H1 (cell line): ENCODE results near the gene ARMC12. TPM values are rescaled to one million over a fixed set of nuclear protein-coding genes. Genes with fewer than 3 reads are reported as not detected.

Experiments used
- CTCF ChIA-PET: fragments of 300-600 bp; sonication (Branson Sonifier 250); formaldehyde crosslinking; loops from one replicate; lab custom pipeline; 2021; ENCODE audit not compliant: partially characterized antibody; lab: Charles Lee
- POLR2A ChIA-PET: fragments of 300-600 bp; sonication (Branson Sonifier 250); formaldehyde crosslinking; loops from one replicate; lab custom pipeline; 2021; ENCODE audit warnings: inconsistent platforms; ENCODE audit not compliant: partially characterized antibody; lab: Charles Lee
- DNase-seq, 2 experiments: peaks; one replicate each; pipeline versions ENCODE4 v3.0.0 to v3.0.0-alpha.2; 2010 to 2022; ENCODE audit warnings: low spot score in 2 of 2, low read depth in 1 of 2, mixed read lengths in 1 of 2
- FAIRE-seq: peaks from 2 replicates; lab custom pipeline; 2011; peaks lifted over from hg19 to GRCh38; lab: Jason Lieb, UNC
- H2AFZ ChIP-seq: 2 replicates; pipeline ENCODE4 v1.8.1; 2012; ENCODE audit warnings: low read length, inconsistent platforms
- H2AK5ac ChIP-seq: 2 replicates; pipeline ENCODE4 v1.6.1; 2013; ENCODE audit warnings: low read depth, low read length
- H2BK120ac ChIP-seq: replicated peaks from 2 replicates; pipeline ENCODE3; 2013; ENCODE audit warnings: low read depth, low read length, inconsistent platforms
- H2BK12ac ChIP-seq: 2 replicates; pipeline ENCODE4 v1.6.1; 2013; ENCODE audit warnings: low read depth, low read length
- H2BK15ac ChIP-seq: 2 replicates; pipeline ENCODE4 v1.6.1; 2013; ENCODE audit warnings: low read length
- H2BK20ac ChIP-seq: 2 replicates; pipeline ENCODE4 v1.6.1; 2013; ENCODE audit warnings: low read length
- H2BK5ac ChIP-seq: 2 replicates; pipeline ENCODE4 v1.6.1; 2013; ENCODE audit warnings: low read depth, low read length
- H3K14ac ChIP-seq: 2 replicates; pipeline ENCODE4 v1.6.1; 2013; ENCODE audit warnings: inconsistent platforms; ENCODE audit not compliant: insufficient read length
- H3K18ac ChIP-seq: 2 replicates; pipeline ENCODE4 v1.6.1; 2013; ENCODE audit warnings: low read length; ENCODE audit errors: extremely low read depth
- H3K23ac ChIP-seq: 2 replicates; pipeline ENCODE4 v1.6.1; 2013; ENCODE audit warnings: inconsistent platforms; ENCODE audit not compliant: insufficient read length
- H3K23me2 ChIP-seq: 2 replicates; pipeline ENCODE4 v1.6.1; 2013; ENCODE audit warnings: low read depth, low read length
- H3K27ac ChIP-seq: 2 replicates; pipeline ENCODE4 v1.6.1; 2011; ENCODE audit warnings: low read depth, low read length, inconsistent platforms
- H3K27me3 ChIP-seq, 4 experiments: replicated peaks in 1 of 4; 1 replicate in 1 of 4; 2 replicates in 3 of 4; pipeline versions ENCODE4 v1.6.1 to v1.8.1; 2011 to 2013; ENCODE audit warnings: low read length in 3 of 4, mild to moderate bottlenecking in 3 of 4, inconsistent platforms in 2 of 4, mixed read lengths in 2 of 4, moderate library complexity in 1 of 4; ENCODE audit not compliant: control insufficient read depth in 3 of 4, insufficient read depth in 3 of 4; ENCODE audit errors: extremely low read depth in 1 of 4
- H3K36me3 ChIP-seq, 4 experiments: 2 replicates each; pipeline versions ENCODE4 v1.6.1 to v1.8.1; 2011 to 2013; ENCODE audit warnings: mild to moderate bottlenecking in 4 of 4, low read length in 3 of 4, moderate library complexity in 2 of 4, control low read depth in 1 of 4, inconsistent platforms in 1 of 4; ENCODE audit not compliant: insufficient read depth in 4 of 4, control insufficient read depth in 2 of 4
- H3K4ac ChIP-seq: replicated peaks from 2 replicates; pipeline ENCODE3; 2013; ENCODE audit warnings: low read length, low read depth, mixed read lengths, inconsistent platforms; ENCODE audit not compliant: insufficient read length
- H3K4me1 ChIP-seq, 4 experiments: replicated peaks in 1 of 4; 1 replicate in 1 of 4; 2 replicates in 3 of 4; pipeline versions ENCODE4 v1.6.1 to v1.8.1; 2011 to 2013; ENCODE audit warnings: low read length in 3 of 4, inconsistent platforms in 2 of 4, mixed read lengths in 1 of 4; ENCODE audit not compliant: insufficient read depth in 4 of 4, control insufficient read depth in 3 of 4
- H3K4me2 ChIP-seq, 2 experiments: 2 replicates each; pipeline versions ENCODE4 v1.6.1 to v1.8.1; 2011 to 2013; ENCODE audit warnings: low read depth in 2 of 2, low read length in 2 of 2, control low read depth in 1 of 2, inconsistent platforms in 1 of 2, mild to moderate bottlenecking in 1 of 2; ENCODE audit not compliant: insufficient read depth in 1 of 2
- H3K4me3 ChIP-seq, 4 experiments: fragments of 200-600, 300-600 bp in 1 of 4; sonication (generic), shearing (Covaris generic), sonication (Bioruptor Twin) in 1 of 4; 2 replicates each; pipeline versions ENCODE4 v1.5.1 to v1.8.1; 2011 to 2016; ENCODE audit warnings: low read length in 4 of 4, low read depth in 3 of 4, control low read depth in 2 of 4, inconsistent platforms in 2 of 4, mild to moderate bottlenecking in 2 of 4, mixed read lengths in 1 of 4, moderate library complexity in 1 of 4; ENCODE audit not compliant: insufficient read depth in 2 of 4; ENCODE audit errors: extremely low read depth in 1 of 4
- H3K56ac ChIP-seq: replicated peaks from 2 replicates; pipeline ENCODE3; 2013; ENCODE audit warnings: low read depth, mild to moderate bottlenecking, mixed read lengths, low read length, inconsistent platforms; ENCODE audit not compliant: insufficient read length
- H3K79me1 ChIP-seq: 2 replicates; pipeline ENCODE4 v1.6.1; 2013; ENCODE audit warnings: low read depth, low read length, control low read depth
- H3K79me2 ChIP-seq, 2 experiments: 2 replicates each; pipeline versions ENCODE4 v1.6.1 to v1.8.1; 2012 to 2013; ENCODE audit warnings: low read length in 2 of 2, mild to moderate bottlenecking in 2 of 2, inconsistent platforms in 1 of 2; ENCODE audit not compliant: insufficient read depth in 2 of 2, control insufficient read depth in 1 of 2
- H3K9ac ChIP-seq, 4 experiments: replicated peaks in 1 of 4; 1 replicate in 1 of 4; 2 replicates in 3 of 4; pipeline versions ENCODE4 v1.6.1 to v1.8.1; 2011 to 2013; ENCODE audit warnings: low read depth in 3 of 4, low read length in 3 of 4, control low read depth in 2 of 4, mild to moderate bottlenecking in 2 of 4, moderate library complexity in 2 of 4, inconsistent platforms in 1 of 4; ENCODE audit errors: extremely low read depth in 1 of 4
- H3K9me3 ChIP-seq, 2 experiments: 2 replicates each; pipeline versions ENCODE4 v1.6.1 to v1.8.1; 2012 to 2013; ENCODE audit warnings: mild to moderate bottlenecking in 2 of 2, moderate library complexity in 2 of 2, control low read depth in 1 of 2, inconsistent platforms in 1 of 2, low read depth in 1 of 2, low read length in 1 of 2, mixed read lengths in 1 of 2; ENCODE audit not compliant: insufficient read depth in 2 of 2
- H4K20me1 ChIP-seq, 2 experiments: replicated peaks in 1 of 2; 2 replicates each; pipeline versions ENCODE3 to v1.8.1; 2011 to 2013; ENCODE audit warnings: inconsistent platforms in 2 of 2, low read length in 2 of 2, mild to moderate bottlenecking in 1 of 2; ENCODE audit not compliant: insufficient read depth in 2 of 2, control insufficient read depth in 1 of 2
- H4K5ac ChIP-seq: 2 replicates; pipeline ENCODE4 v1.6.1; 2013; ENCODE audit warnings: low read length, low read depth, mixed read lengths, inconsistent platforms; ENCODE audit not compliant: insufficient read length
- H4K8ac ChIP-seq: 2 replicates; pipeline ENCODE4 v1.8.0; 2013; ENCODE audit warnings: mild to moderate bottlenecking, moderate library complexity, low read length, inconsistent platforms; ENCODE audit not compliant: insufficient read depth; ENCODE audit errors: extremely low read depth
- H4K91ac ChIP-seq: replicated peaks from 2 replicates; pipeline ENCODE3; 2013; ENCODE audit warnings: low read length, mixed read lengths, inconsistent platforms; ENCODE audit not compliant: insufficient read length
- BRCA1 ChIP-seq: IDR thresholded peaks from 2 replicates; pipeline ENCODE4 v1.6.1; 2012; ENCODE audit warnings: low read depth, low read length, improper control_type of control experiment
- CEBPB ChIP-seq: IDR thresholded peaks from 2 replicates; pipeline ENCODE4 v1.6.1; 2012; ENCODE audit warnings: low read depth, low read length
- CHD1 ChIP-seq: IDR thresholded peaks from 2 replicates; pipeline ENCODE4 v1.6.1; 2012; ENCODE audit warnings: low read depth, low read length, improper control_type of control experiment
- CTBP2 ChIP-seq: IDR thresholded peaks from 2 replicates; pipeline ENCODE4 v1.7.0; 2011; ENCODE audit warnings: borderline replicate concordance, mild to moderate bottlenecking, moderate library complexity, mixed read lengths, low read length; ENCODE audit not compliant: insufficient read depth, insufficient read length
- EGR1 ChIP-seq: IDR thresholded peaks from 2 replicates; pipeline ENCODE4 v1.6.1; 2011; ENCODE audit warnings: low read depth, low read length, borderline replicate concordance
- GTF2F1 ChIP-seq: IDR thresholded peaks from 2 replicates; pipeline ENCODE4 v1.6.1; 2012; ENCODE audit warnings: low read depth, low read length, improper control_type of control experiment, borderline replicate concordance
- JUN ChIP-seq: IDR thresholded peaks from 2 replicates; pipeline ENCODE4 v1.6.1; 2011; ENCODE audit warnings: low read depth, mild to moderate bottlenecking, improper control_type of control experiment, low read length
- PHF8 ChIP-seq: fragments of 200-600 bp; sonication (generic); conservative IDR thresholded peaks from 2 replicates; pipeline ENCODE4 v1.7.1; 2012; ENCODE audit warnings: low read depth, mild to moderate bottlenecking, inconsistent platforms, low read length, moderate library complexity
- POLR2A ChIP-seq, 2 experiments: IDR thresholded peaks; 1 replicate in 1 of 2; 2 replicates in 1 of 2; pipeline ENCODE4 v1.6.1; 2011; ENCODE audit warnings: low read depth in 2 of 2, low read length in 2 of 2, mild to moderate bottlenecking in 2 of 2; ENCODE audit errors: control extremely low read depth in 1 of 2
- RFX5 ChIP-seq: IDR thresholded peaks from 2 replicates; pipeline ENCODE4 v1.6.1; 2011; ENCODE audit warnings: low read depth, low read length, improper control_type of control experiment, borderline replicate concordance
- RXRA ChIP-seq: IDR thresholded peaks from 2 replicates; pipeline ENCODE4 v1.6.1; 2011; ENCODE audit warnings: low read depth, mild to moderate bottlenecking, low read length, moderate library complexity; ENCODE audit not compliant: insufficient read depth
- SP1 ChIP-seq: IDR thresholded peaks from 2 replicates; pipeline ENCODE4 v1.6.1; 2011; ENCODE audit warnings: low read depth, low read length
- SP4 ChIP-seq: IDR thresholded peaks from 2 replicates; pipeline ENCODE4 v1.6.1; 2012; ENCODE audit warnings: low read length, inconsistent platforms
- TCF12 ChIP-seq: IDR thresholded peaks from 2 replicates; pipeline ENCODE4 v1.6.1; 2011; ENCODE audit warnings: low read depth, mild to moderate bottlenecking, low read length
- USF2 ChIP-seq: IDR thresholded peaks from 2 replicates; pipeline ENCODE4 v1.6.1; 2011; ENCODE audit warnings: low read length, improper control_type of control experiment
- WGBS, 2 experiments: shearing (Covaris generic) in 1 of 2; methylation state at CpG; one replicate each; pipeline versions ENCODE4 v1.1.6 to v1.1.7; 2013 to 2015; ENCODE audit warnings: low lambda C conversion rate in 2 of 2, mixed read lengths in 2 of 2, inconsistent platforms in 1 of 2, low coverage in 1 of 2, missing lambda C conversion rate in 1 of 2; ENCODE audit not compliant: insufficient replicate concordance in 2 of 2, insufficient coverage in 1 of 2, insufficient read length in 1 of 2; ENCODE audit errors: extremely low coverage in 1 of 2, missing lambda C conversion rate in 1 of 2; 5-methylcytosine and 5-hydroxymethylcytosine counted together
- polyA plus RNA-seq, 7 experiments: library from polyadenylated mRNA; depleted of rRNA in 3 of 7; stranded (reverse) in 5 of 7; unstranded in 2 of 7; fragments of >200 nt in 5 of 7; fragments of 200-250 nt in 2 of 7; gene quantifications; 1 replicate in 5 of 7; 2 replicates in 1 of 7; 4 replicates in 1 of 7; pipeline versions ENCODE4 v1.2.1 to v1.2.3, GENCODE V29; 2011 to 2013; ENCODE audit warnings: missing spikeins in 2 of 7, mixed read lengths in 2 of 7
- total RNA-seq: library from RNA; stranded (reverse); fragmentation: NEBNext Ultra II Directional; extraction: Animal tissue kit (Norgen Biotek cat#: 25700); gene quantifications from 2 replicates; pipeline ENCODE4 v1.2.1, GENCODE V29; 2021

ARMC12 gene
- total and polyA plus RNA-seq, 2 of the 8 experiments (the other 6 are each of a cell fraction or from before 2014, with no cell fraction given), result 0.86 to 3.7 TPM

GRCh38 chr6:35780719-35781118 is 43.9 kb downstream of the ARMC12 start, which contains the start of gene CLPSL1:
Gene CLPSL1, plus strand, starts transcription at chr6:35781019. Its CDS starts 92 bp downstream, at chr6:35781111.
- CTCF ChIA-PET, result no interaction called here
- DNase-seq, result no peak

More at GRCh38 chr6:35780719-35781118, 43.9 kb downstream of the ARMC12 start, which contains the start of gene CLPSL1:
- no peak within 1 kb of the TSS for H4K5ac ChIP-seq
- H3K27me3 ChIP-seq, result peaks cover 0 to 2% (median under 1%) of the 10 kb centered on the region in 4 experiments; a peak in 3 of 7 replicates
- no peak within 1 kb of the TSS for H2BK120ac ChIP-seq
- no peaks in the 10 kb centered on the region for H3K36me3 ChIP-seq
- no peak within 1 kb of the TSS for H3K56ac ChIP-seq
- H2BK12ac ChIP-seq, result no peak within 1 kb of the TSS
- no peak within 1 kb of the TSS for H3K4me3 ChIP-seq
- no peaks in the 10 kb centered on the region for H3K79me1 ChIP-seq
- H2AK5ac ChIP-seq, result no peak within 1 kb of the TSS
- H3K79me2 ChIP-seq, result no peaks in the 10 kb centered on the region
- no peak within 1 kb of the TSS for H2BK5ac ChIP-seq
- no peak within 1 kb of the TSS for H4K8ac ChIP-seq
- no peak within 1 kb of the TSS for H2BK15ac ChIP-seq
- 92% methylated on average over 7 of the region's 7 CpGs; no CpG with 5 or more reads in 1 of the 2 experiments for WGBS, 2 experiments
- no peak within 1 kb of the TSS for H3K23ac ChIP-seq
- no peaks in the 10 kb centered on the region for H4K20me1 ChIP-seq
- no peak within 1 kb of the TSS for H2BK20ac ChIP-seq
- no peak within 1 kb of the TSS for H3K4me2 ChIP-seq
- H3K23me2 ChIP-seq, result peaks cover 5% of the 10 kb centered on the region
- no peaks in the 10 kb centered on the region for H3K9me3 ChIP-seq
- H3K4me1 ChIP-seq, result peaks cover 0 to 3% (median under 1%) of the 10 kb centered on the region in 4 experiments; a peak in 2 of 7 replicates
- H3K18ac ChIP-seq, result no peak within 1 kb of the TSS
- H3K9ac ChIP-seq, result no peak within 1 kb of the TSS
- POLR2A ChIA-PET, result interaction anchor here (1.3 kb wide), 1 partner anchor 16 kb away, joined by 5 read pairs; no protein-coding TSS in a partner anchor
- no peak within 1 kb of the TSS for H3K27ac ChIP-seq
- H4K91ac ChIP-seq, result no peak within 1 kb of the TSS
- TF ChIP-seq JUN (no peak), TCF12 (no peak), CEBPB (no peak), BRCA1 (no peak), USF2 (no peak), CTBP2 (no peak), CHD1 (no peak), EGR1 (no peak), RXRA (no peak), POLR2A (IDR thresholded peaks at IDR 0.05; ENCODE audit: control extremely low read depth in 1 of 2, low read depth in 2 of 2, low read length in 2 of 2) (no peak), RFX5 (no peak), SP1 (no peak), PHF8 (no peak), GTF2F1 (no peak), SP4 (no peak)
- no peak within 1 kb of the TSS for H3K4ac ChIP-seq
- H2AFZ ChIP-seq, result no peak within 1 kb of the TSS
- no peak within 1 kb of the TSS for H3K14ac ChIP-seq
- no peak for FAIRE-seq
